GM12878 (cell line): ENCODE measurements around the gene TANC1. TPM values are rescaled to one million over a fixed set of nuclear protein-coding genes. Genes with fewer than 3 reads are reported as not detected.

Experiments used
- ATAC-seq: fragments of 200-7000 bp; cut with Tn5 transposase; 3 replicates; pipeline ENCODE4 v1.9.1; 2020; ENCODE audit warnings: mild to moderate bottlenecking, moderate library complexity
- BruUV-seq: library from RNA; stranded (reverse); fragments of 400-500 nt; replicated peaks from 2 replicates; lab custom pipeline; 2021; lab: Mats Ljungman, UMichigan
- CTCF ChIA-PET: fragments of 300-600 bp; sonication (Branson Sonifier 250); formaldehyde crosslinking; extraction: SDS; loops from one replicate; lab custom pipeline; 2021; ENCODE audit warnings: inconsistent platforms; lab: Yijun Ruan, JAX
- POLR2A ChIA-PET: fragments of 350-600 bp; formaldehyde crosslinking; extraction: SDS; loops from one replicate; lab custom pipeline; 2021; ENCODE audit warnings: inconsistent platforms; lab: Charles Lee
- RAD21 ChIA-PET: fragments of 300-600 bp; sonication (Branson Sonifier 250); formaldehyde crosslinking; loops from one replicate; lab custom pipeline; 2023; ENCODE audit warnings: antibody characterized with exemption; ENCODE audit not compliant: unreplicated experiment; lab: Charles Lee
- SMC1A ChIA-PET: fragments of 300-600 bp; sonication (Branson Sonifier 250); formaldehyde crosslinking; loops from one replicate; lab custom pipeline; 2023; ENCODE audit not compliant: unreplicated experiment, uncharacterized antibody; lab: Charles Lee
- DNase-seq: peaks from one replicate; pipeline ENCODE4 v3.0.0-alpha.2; 2011; ENCODE audit warnings: low read depth, low spot score
- FAIRE-seq: peaks from 3 replicates; lab custom pipeline; 2011; peaks lifted over from hg19 to GRCh38; lab: Jason Lieb, UNC
- H2AFZ ChIP-seq: 2 replicates; pipeline ENCODE4 v1.6.0; 2011; ENCODE audit warnings: low read depth, low read length, control low read depth; ENCODE audit not compliant: control insufficient read depth
- H3K27ac ChIP-seq: 2 replicates; pipeline ENCODE4 v1.5.1; 2011; ENCODE audit warnings: control low read depth; ENCODE audit not compliant: control insufficient read depth, insufficient read depth
- H3K27me3 ChIP-seq, 2 experiments: replicated peaks in 1 of 2; 2 replicates each; pipeline versions ENCODE4 v1.6.0 to v1.6.1; 2011; ENCODE audit warnings: low read length in 1 of 2; ENCODE audit not compliant: control insufficient read depth in 2 of 2, insufficient read depth in 2 of 2
- H3K36me3 ChIP-seq, 2 experiments: 2 replicates each; pipeline ENCODE4 v1.5.1; 2011; ENCODE audit warnings: low read length in 1 of 2; ENCODE audit not compliant: control insufficient read depth in 2 of 2, insufficient read depth in 2 of 2
- H3K4me1 ChIP-seq: 2 replicates; pipeline ENCODE4 v1.6.1; 2011; ENCODE audit warnings: mild to moderate bottlenecking, low read length, moderate library complexity, mixed read lengths; ENCODE audit not compliant: control insufficient read depth, insufficient read depth
- H3K4me2 ChIP-seq: 2 replicates; pipeline ENCODE4 v1.6.0; 2011; ENCODE audit warnings: control low read depth; ENCODE audit not compliant: control insufficient read depth, insufficient read depth
- H3K4me3 ChIP-seq: fragments of 200-600 bp; sonication (generic); 2 replicates; pipeline ENCODE4 v1.5.1; 2016
- H3K79me2 ChIP-seq: 2 replicates; pipeline ENCODE4 v1.6.0; 2011; ENCODE audit warnings: low read length; ENCODE audit not compliant: control insufficient read depth, insufficient read depth
- H3K9ac ChIP-seq: 2 replicates; pipeline ENCODE4 v1.8.0; 2011; ENCODE audit warnings: low read length, control low read depth, mixed read lengths; ENCODE audit not compliant: control insufficient read depth, insufficient read depth
- H3K9me3 ChIP-seq: replicated peaks from 3 replicates; pipeline ENCODE4 v1.5.1; 2011; ENCODE audit warnings: mild to moderate bottlenecking, low read length; ENCODE audit not compliant: control insufficient read depth, insufficient read depth
- H4K20me1 ChIP-seq: 2 replicates; pipeline ENCODE4 v1.6.0; 2011; ENCODE audit not compliant: control insufficient read depth, insufficient read depth
- ATF7 ChIP-seq: fragments of 450-650 bp; IDR thresholded peaks from 2 replicates; pipeline ENCODE4 v1.6.1; 2016; ENCODE audit warnings: low read depth, mild to moderate bottlenecking
- BCL11A ChIP-seq: IDR thresholded peaks from 2 replicates; pipeline ENCODE4 v1.6.1; 2011; ENCODE audit warnings: low read depth, low read length
- BRCA1 ChIP-seq: IDR thresholded peaks from 2 replicates; pipeline ENCODE4 v1.6.1; 2011; ENCODE audit warnings: low read depth, low read length, improper control_type of control experiment
- CREB1 ChIP-seq: IDR thresholded peaks from 2 replicates; pipeline ENCODE4 v1.6.1; 2012; ENCODE audit warnings: low read depth, mild to moderate bottlenecking, inconsistent platforms
- JUNB ChIP-seq: IDR thresholded peaks from 2 replicates; pipeline ENCODE4 v1.6.1; 2016; ENCODE audit warnings: antibody characterized with exemption, mild to moderate bottlenecking
- KDM1A ChIP-seq: fragments of 200-600 bp; sonication (generic); IDR thresholded peaks from 2 replicates; pipeline ENCODE4 v1.6.1; 2016; ENCODE audit warnings: borderline replicate concordance
- MEF2B ChIP-seq: fragments of 450-650 bp; IDR thresholded peaks from 2 replicates; pipeline ENCODE4 v1.6.1; 2018; ENCODE audit warnings: mild to moderate bottlenecking, moderate library complexity; ENCODE audit not compliant: partially characterized antibody, poor library complexity, severe bottlenecking
- MTA2 ChIP-seq: fragments of 450-650 bp; IDR thresholded peaks from 2 replicates; pipeline ENCODE4 v1.6.1; 2016; ENCODE audit warnings: low read depth, mild to moderate bottlenecking, moderate library complexity
- MTA3 ChIP-seq: IDR thresholded peaks from 2 replicates; pipeline ENCODE4 v1.6.1; 2012; ENCODE audit warnings: low read length, inconsistent platforms, borderline replicate concordance
- MXI1 ChIP-seq: fragments of 150-350 bp; IDR thresholded peaks from 2 replicates; pipeline ENCODE4 v1.6.1; 2011; ENCODE audit warnings: low read depth, mild to moderate bottlenecking, inconsistent platforms, low read length, improper control_type of control experiment
- MYC ChIP-seq: IDR thresholded peaks from 2 replicates; pipeline ENCODE4 v1.6.1; 2011; ENCODE audit warnings: mild to moderate bottlenecking, low read length, moderate library complexity, inconsistent platforms; ENCODE audit not compliant: insufficient read depth, insufficient replicate concordance, insufficient read length, severe bottlenecking
- NFIC ChIP-seq: IDR thresholded peaks from 2 replicates; pipeline ENCODE4 v1.6.1; 2012; ENCODE audit warnings: low read depth, mild to moderate bottlenecking, inconsistent platforms, low read length, moderate library complexity
- PAX5 ChIP-seq: IDR thresholded peaks from 2 replicates; pipeline ENCODE4 v1.6.1; 2011; ENCODE audit warnings: low read depth, low read length, borderline replicate concordance
- POLR2A ChIP-seq: IDR thresholded peaks from 2 replicates; pipeline ENCODE4 v1.6.1; 2011; ENCODE audit warnings: low read depth, mild to moderate bottlenecking, low read length
- RAD21 ChIP-seq: IDR thresholded peaks from 2 replicates; pipeline ENCODE4 v1.6.1; 2011; ENCODE audit warnings: mild to moderate bottlenecking, low read depth, low read length, moderate library complexity; ENCODE audit not compliant: insufficient read depth
- RAD51 ChIP-seq: fragments of 450-650 bp; IDR thresholded peaks from 2 replicates; pipeline ENCODE4 v1.6.1; 2016; ENCODE audit warnings: moderate library complexity, mild to moderate bottlenecking, inconsistent platforms
- SMARCA5 ChIP-seq: fragments of 450-650 bp; IDR thresholded peaks from 2 replicates; pipeline ENCODE4 v1.6.1; 2017; ENCODE audit warnings: mild to moderate bottlenecking
- SPI1 ChIP-seq: IDR thresholded peaks from 2 replicates; pipeline ENCODE4 v1.6.1; 2011; ENCODE audit warnings: low read depth, mild to moderate bottlenecking, low read length, moderate library complexity, borderline replicate concordance; ENCODE audit not compliant: insufficient read depth
- SRF ChIP-seq, 2 experiments: IDR thresholded peaks; 2 replicates each; pipeline ENCODE4 v1.6.1; 2011; ENCODE audit warnings: low read depth in 2 of 2, low read length in 2 of 2, mild to moderate bottlenecking in 1 of 2, moderate library complexity in 1 of 2
- YBX1 ChIP-seq: fragments of 450-650 bp; IDR thresholded peaks from 2 replicates; pipeline ENCODE4 v1.6.1; 2016; ENCODE audit warnings: antibody characterized with exemption
- ZBED1 ChIP-seq: IDR thresholded peaks from 2 replicates; pipeline ENCODE4 v1.6.1; 2016; ENCODE audit warnings: borderline replicate concordance
- WGBS: methylation state at CpG from one replicate; pipeline ENCODE4 v1.1.6; 2016; ENCODE audit warnings: low lambda C conversion rate; ENCODE audit not compliant: insufficient replicate concordance, insufficient coverage; ENCODE audit errors: missing lambda C conversion rate; 5-methylcytosine and 5-hydroxymethylcytosine counted together
- in situ Hi-C: fragments of 300-500 bp; cut with MboI; formaldehyde crosslinking; loops from 9 replicates; pipeline ENCODE4 v1.14.3; 2018; ENCODE audit warnings: mixed read lengths
- intact Hi-C: fragments of 100-400 bp; cut with micrococcal nuclease; formaldehyde crosslinking; loops from one replicate; pipeline ENCODE4 v1.14.2; 2022; ENCODE audit not compliant: unreplicated experiment
- polyA plus RNA-seq, 11 experiments: library from polyadenylated mRNA; depleted of rRNA in 4 of 11; unstranded in 6 of 11; stranded (reverse) in 5 of 11; fragments of >200 nt; fragmentation: Nextera tagmentation in 4 of 11; fragmentation: Illumina TruSeq in 1 of 11; extraction: Ambion mirVana in 4 of 11; extraction: Trizol in 1 of 11; gene quantifications; 1 replicate in 1 of 11; 2 replicates in 10 of 11; pipeline versions ENCODE4 v1.2.1 to v1.2.3, GENCODE V29; 2011 to 2016; ENCODE audit warnings: inconsistent platforms in 2 of 11, missing spikeins in 2 of 11, low read depth in 1 of 11
- total RNA-seq, 4 experiments: library from RNA; depleted of rRNA in 3 of 4; stranded (reverse); fragments of >200 nt in 3 of 4; fragmentation: Illumina TruSeq in 1 of 4; extraction: Trizol in 1 of 4; gene quantifications; 2 replicates each; pipeline versions ENCODE4 v1.2.1 to v1.2.3, GENCODE V29; 2013 to 2021
- TF ChIP-seq, protein P1 (sequence below), 3 experiments: IDR thresholded peaks in 2 of 3; conservative IDR thresholded peaks in 1 of 3; 2 replicates each; pipeline ENCODE4 v1.5.1; 2011; ENCODE audit warnings: low read depth in 3 of 3, low read length in 3 of 3, mild to moderate bottlenecking in 3 of 3, control low read depth in 2 of 3, moderate library complexity in 2 of 3, inconsistent platforms in 1 of 3, mixed read lengths in 1 of 3; ENCODE audit not compliant: control insufficient read depth in 2 of 3, insufficient read depth in 1 of 3; ENCODE audit errors: extremely low read depth in 1 of 3
- TF ChIP-seq, protein P2 (sequence below): fragments of 450-650 bp; IDR thresholded peaks from 2 replicates; pipeline ENCODE4 v1.6.1; 2016; ENCODE audit warnings: mild to moderate bottlenecking

The TANC1 gene
- total and polyA plus RNA-seq, 10 of the 15 experiments (the other 5 are each of a cell fraction or from before 2014, with no cell fraction given), result 0.05 to 5.0 (median 0.34) TPM

DNA sequence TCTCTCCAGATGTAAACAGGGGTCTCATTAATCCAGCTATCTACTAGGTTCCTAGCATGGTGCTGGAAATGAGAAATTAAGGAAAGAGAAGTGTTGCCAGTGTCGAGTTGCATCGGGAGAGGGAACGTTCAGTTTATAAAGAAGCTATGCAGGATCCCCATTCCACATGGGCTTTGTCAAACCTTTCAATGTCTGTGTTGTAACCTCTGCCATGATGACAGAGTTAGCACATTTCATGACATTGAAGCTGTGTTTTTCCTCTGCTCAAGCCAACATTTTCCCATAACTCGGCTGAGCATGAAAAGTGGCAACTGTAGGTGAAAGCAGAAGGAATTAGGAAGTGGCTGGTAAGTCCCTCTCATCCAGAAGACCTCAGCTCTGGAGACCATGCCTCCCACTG, 184.6 kb downstream of the TANC1 start (continued):
- TF ChIP-seq NFIC (no peak), BRCA1 (no peak), SPI1 (no peak), MTA2 (no peak), KDM1A (no peak), RAD21 (no peak), ZBED1 (no peak)

DNA sequence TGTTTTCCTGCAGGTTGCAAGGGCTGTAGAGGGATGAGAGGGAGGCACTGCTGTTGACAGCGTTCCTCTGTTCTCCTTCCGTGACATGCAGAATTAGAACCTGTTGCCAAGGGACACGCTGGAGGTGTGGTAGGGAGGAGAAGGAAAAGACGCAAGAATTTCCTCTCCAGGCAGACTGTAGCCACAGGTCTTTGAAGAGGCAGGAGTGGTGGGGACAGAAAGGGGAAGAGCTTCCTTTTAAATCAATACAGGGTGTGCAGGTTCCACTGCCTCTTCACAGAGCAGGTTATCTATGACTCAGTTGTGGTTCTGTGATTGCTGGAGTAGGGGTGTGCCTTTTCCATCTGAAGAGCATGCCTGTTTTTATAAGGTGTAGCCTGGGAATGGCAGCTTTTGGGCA, 185.0 kb downstream of the TANC1 start:
- no peak overlapping the region for H2AFZ ChIP-seq
- no peak overlapping the region for H3K27ac ChIP-seq
- H3K4me2 ChIP-seq, result no peak overlapping the region
- H3K9me3 ChIP-seq, result no peaks in the 10 kb centered on the region
- ChIA-PET RAD21 (no interaction called here), POLR2A (no interaction called here), SMC1A (interaction anchor here (1.1 kb wide), 1 partner anchor 29 kb away, joined by 3 read pairs; no protein-coding TSS in a partner anchor), CTCF (no interaction called here)
- H3K79me2 ChIP-seq, result no peaks in the 10 kb centered on the region
- 0 out of 2 replicates have a peak, but pooled peaks cover 6% of the 10 kb centered on the region for H3K4me1 ChIP-seq
- H3K9ac ChIP-seq, result no peak overlapping the region
- intact Hi-C loops (no loop called here), in situ Hi-C loops (no loop called here)
- BruUV-seq, result no TSS peak
- no peak for TF ChIP-seq JUNB
- TF ChIP-seq MYC, result no peak
- no peak for TF ChIP-seq RAD51
- no peak for TF ChIP-seq SRF (IDR thresholded peaks at IDR 0.05; ENCODE audit: low read depth in 2 of 2, low read length in 2 of 2)
- TF ChIP-seq, protein P1, sequence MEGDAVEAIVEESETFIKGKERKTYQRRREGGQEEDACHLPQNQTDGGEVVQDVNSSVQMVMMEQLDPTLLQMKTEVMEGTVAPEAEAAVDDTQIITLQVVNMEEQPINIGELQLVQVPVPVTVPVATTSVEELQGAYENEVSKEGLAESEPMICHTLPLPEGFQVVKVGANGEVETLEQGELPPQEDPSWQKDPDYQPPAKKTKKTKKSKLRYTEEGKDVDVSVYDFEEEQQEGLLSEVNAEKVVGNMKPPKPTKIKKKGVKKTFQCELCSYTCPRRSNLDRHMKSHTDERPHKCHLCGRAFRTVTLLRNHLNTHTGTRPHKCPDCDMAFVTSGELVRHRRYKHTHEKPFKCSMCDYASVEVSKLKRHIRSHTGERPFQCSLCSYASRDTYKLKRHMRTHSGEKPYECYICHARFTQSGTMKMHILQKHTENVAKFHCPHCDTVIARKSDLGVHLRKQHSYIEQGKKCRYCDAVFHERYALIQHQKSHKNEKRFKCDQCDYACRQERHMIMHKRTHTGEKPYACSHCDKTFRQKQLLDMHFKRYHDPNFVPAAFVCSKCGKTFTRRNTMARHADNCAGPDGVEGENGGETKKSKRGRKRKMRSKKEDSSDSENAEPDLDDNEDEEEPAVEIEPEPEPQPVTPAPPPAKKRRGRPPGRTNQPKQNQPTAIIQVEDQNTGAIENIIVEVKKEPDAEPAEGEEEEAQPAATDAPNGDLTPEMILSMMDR (IDR thresholded peaks at IDR 0.05 in 2 of 3, conservative IDR thresholded peaks at IDR 0.05 in 1 of 3; ENCODE audit: control insufficient read depth in 2 of 3, extremely low read depth in 1 of 3, insufficient read depth in 1 of 3, low read depth in 3 of 3, low read length in 3 of 3), result no peak
- TF ChIP-seq MEF2B, result no peak
- no peak for TF ChIP-seq ATF7
- TF ChIP-seq BRCA1, result no peak
- no peak for TF ChIP-seq YBX1
- no peak for TF ChIP-seq BCL11A
- no peak for TF ChIP-seq MTA3
- no peak for TF ChIP-seq CREB1
- TF ChIP-seq, protein P2, sequence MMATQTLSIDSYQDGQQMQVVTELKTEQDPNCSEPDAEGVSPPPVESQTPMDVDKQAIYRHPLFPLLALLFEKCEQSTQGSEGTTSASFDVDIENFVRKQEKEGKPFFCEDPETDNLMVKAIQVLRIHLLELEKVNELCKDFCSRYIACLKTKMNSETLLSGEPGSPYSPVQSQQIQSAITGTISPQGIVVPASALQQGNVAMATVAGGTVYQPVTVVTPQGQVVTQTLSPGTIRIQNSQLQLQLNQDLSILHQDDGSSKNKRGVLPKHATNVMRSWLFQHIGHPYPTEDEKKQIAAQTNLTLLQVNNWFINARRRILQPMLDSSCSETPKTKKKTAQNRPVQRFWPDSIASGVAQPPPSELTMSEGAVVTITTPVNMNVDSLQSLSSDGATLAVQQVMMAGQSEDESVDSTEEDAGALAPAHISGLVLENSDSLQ, result no peak
- TF ChIP-seq SMARCA5, result no peak
- TF ChIP-seq PAX5, result no peak
- no peak for TF ChIP-seq POLR2A
- TF ChIP-seq MXI1, result no peak
- no peaks in the 10 kb centered on the region for H4K20me1 ChIP-seq
- DNase-seq (no peak), FAIRE-seq (no peak), ATAC-seq (no peak)
- H3K27me3 ChIP-seq, result no peaks in the 10 kb centered on the region
- H3K36me3 ChIP-seq, result no peaks in the 10 kb centered on the region
- 39% methylated on average over 4 of the region's 4 CpGs for WGBS
- H3K4me3 ChIP-seq, result no peak overlapping the region
